KMS-11 (cell line): ENCODE data around the gene OR52L1.

Experiments used
- H2AFZ ChIP-seq: fragments of 200-600 bp; sonication (generic); 2 replicates; pipeline ENCODE4 v1.6.1; 2016; ENCODE audit warnings: antibody characterized with exemption, mixed run types, low read depth
- H3K27ac ChIP-seq: fragments of 200-600 bp; sonication (generic); 2 replicates; pipeline ENCODE4 v1.6.1; 2016; ENCODE audit warnings: mild to moderate bottlenecking, mixed run types
- H3K27me3 ChIP-seq: fragments of 200-600 bp; sonication (generic); 2 replicates; pipeline ENCODE4 v1.6.1; 2017; ENCODE audit warnings: mild to moderate bottlenecking, low read depth, mixed run types, moderate library complexity; ENCODE audit not compliant: insufficient read depth
- H3K36me3 ChIP-seq: fragments of 200-600 bp; sonication (generic); 2 replicates; pipeline ENCODE4 v1.6.1; 2017; ENCODE audit warnings: mild to moderate bottlenecking, mixed run types; ENCODE audit not compliant: insufficient read depth
- H3K4me1 ChIP-seq: fragments of 200-600 bp; sonication (generic); 2 replicates; pipeline ENCODE4 v1.6.1; 2016; ENCODE audit warnings: mild to moderate bottlenecking, low read depth, mixed run types; ENCODE audit not compliant: poor library complexity, severe bottlenecking
- H3K4me2 ChIP-seq: fragments of 200-600 bp; sonication (generic); 2 replicates; pipeline ENCODE4 v1.7.0; 2016; ENCODE audit warnings: mild to moderate bottlenecking, mixed run types
- H3K4me3 ChIP-seq: fragments of 200-600 bp; sonication (generic); IDR thresholded peaks from 2 replicates; pipeline ENCODE4 v1.6.1; 2017; ENCODE audit warnings: low read depth, low read length, mixed read lengths; ENCODE audit not compliant: insufficient read depth
- H3K79me2 ChIP-seq: fragments of 200-600 bp; sonication (generic); 2 replicates; pipeline ENCODE4 v1.6.1; 2016; ENCODE audit warnings: low read depth, mixed run types; ENCODE audit not compliant: insufficient read depth
- H3K9ac ChIP-seq: fragments of 200-600 bp; sonication (generic); 2 replicates; pipeline ENCODE4 v1.6.1; 2016; ENCODE audit warnings: mild to moderate bottlenecking, mixed run types
- H4K20me1 ChIP-seq: fragments of 200-600 bp; sonication (generic); 2 replicates; pipeline ENCODE4 v1.6.1; 2016; ENCODE audit warnings: mild to moderate bottlenecking, mixed run types; ENCODE audit not compliant: insufficient read depth
- TF ChIP-seq, protein P1 (sequence below): fragments of 200-600 bp; sonication (generic); conservative IDR thresholded peaks from 2 replicates; pipeline ENCODE4 v1.6.1; 2017; ENCODE audit warnings: low read depth, mild to moderate bottlenecking, antibody characterized with exemption, low read length, moderate library complexity, mixed read lengths

Gene OR52L1

DNA sequence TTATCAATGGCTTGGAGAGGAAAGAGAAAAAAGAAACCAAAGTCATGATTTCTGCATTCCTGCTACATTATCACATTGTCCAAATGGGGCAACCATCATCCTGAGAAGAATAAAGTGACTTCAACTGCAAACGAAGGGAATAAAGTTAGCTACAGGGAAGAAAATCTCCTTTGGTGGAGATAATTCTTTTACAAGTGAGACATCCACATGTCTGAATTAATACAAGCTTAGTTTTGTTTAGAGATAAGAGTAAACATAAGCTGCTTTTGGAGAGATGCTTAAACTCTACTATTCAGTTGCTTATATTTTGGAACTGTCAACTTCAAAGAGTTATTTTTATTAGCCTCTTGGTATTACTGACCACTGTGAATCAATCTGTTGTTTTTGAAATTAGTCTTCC lies at the start of gene OR52L1:
Gene OR52L1 (minus strand): TSS at position 101 of the 400 bp plus-strand sequence. CDS start 55 bp downstream, at position 46.
- Histone ChIP-seq H3K79me2 (no peaks in the 10 kb centered on the region), H3K27ac (no peak within 1 kb of the TSS), H3K4me3 (no peak within 1 kb of the TSS), H3K36me3 (no peaks in the 10 kb centered on the region), H3K4me1 (no peaks in the 10 kb centered on the region), H3K4me2 (no peak within 1 kb of the TSS), H3K9ac (no peak within 1 kb of the TSS), H4K20me1 (no peaks in the 10 kb centered on the region), H2AFZ (no peak within 1 kb of the TSS), H3K27me3 (no peaks in the 10 kb centered on the region)
- TF ChIP-seq, protein P1, sequence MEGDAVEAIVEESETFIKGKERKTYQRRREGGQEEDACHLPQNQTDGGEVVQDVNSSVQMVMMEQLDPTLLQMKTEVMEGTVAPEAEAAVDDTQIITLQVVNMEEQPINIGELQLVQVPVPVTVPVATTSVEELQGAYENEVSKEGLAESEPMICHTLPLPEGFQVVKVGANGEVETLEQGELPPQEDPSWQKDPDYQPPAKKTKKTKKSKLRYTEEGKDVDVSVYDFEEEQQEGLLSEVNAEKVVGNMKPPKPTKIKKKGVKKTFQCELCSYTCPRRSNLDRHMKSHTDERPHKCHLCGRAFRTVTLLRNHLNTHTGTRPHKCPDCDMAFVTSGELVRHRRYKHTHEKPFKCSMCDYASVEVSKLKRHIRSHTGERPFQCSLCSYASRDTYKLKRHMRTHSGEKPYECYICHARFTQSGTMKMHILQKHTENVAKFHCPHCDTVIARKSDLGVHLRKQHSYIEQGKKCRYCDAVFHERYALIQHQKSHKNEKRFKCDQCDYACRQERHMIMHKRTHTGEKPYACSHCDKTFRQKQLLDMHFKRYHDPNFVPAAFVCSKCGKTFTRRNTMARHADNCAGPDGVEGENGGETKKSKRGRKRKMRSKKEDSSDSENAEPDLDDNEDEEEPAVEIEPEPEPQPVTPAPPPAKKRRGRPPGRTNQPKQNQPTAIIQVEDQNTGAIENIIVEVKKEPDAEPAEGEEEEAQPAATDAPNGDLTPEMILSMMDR = no peak

DNA sequence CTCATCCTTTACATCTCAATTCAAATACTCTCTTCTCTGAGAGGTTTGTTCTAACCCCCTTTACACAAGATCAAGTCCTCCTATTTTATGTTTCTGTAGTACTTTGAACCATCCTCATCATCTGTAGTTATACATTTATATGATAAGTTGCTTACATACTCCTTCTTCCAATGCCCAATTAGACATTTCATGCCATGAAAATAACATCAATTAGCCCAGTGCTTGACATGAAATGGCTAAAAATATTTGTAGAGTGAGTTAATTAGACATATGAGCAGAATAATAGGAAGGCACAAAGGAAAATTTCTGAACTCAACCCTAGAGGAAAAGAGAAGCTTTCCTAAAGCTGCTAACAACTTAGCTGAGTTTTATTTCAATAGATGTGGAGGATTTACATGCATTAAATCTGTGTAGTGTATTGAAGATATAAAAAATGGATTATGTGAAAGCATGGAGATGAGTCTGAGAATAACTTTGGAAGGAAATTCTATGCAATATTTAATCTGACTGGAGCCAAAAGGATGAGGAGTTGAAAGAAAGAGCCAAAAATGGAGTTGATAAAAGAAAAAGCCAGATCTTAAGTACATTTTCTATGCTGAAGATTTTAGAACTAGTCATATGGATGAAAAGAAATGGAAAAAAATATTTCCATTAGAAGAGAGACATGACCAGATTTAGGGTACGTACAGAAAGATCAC lies 44.1 kb upstream of the OR52L1 start, which contains the start of gene OR56A1:
Gene OR56A1 (minus strand): TSS at position 51 of the 698 bp plus-strand sequence. CDS start 3,066 bp downstream, outside the sequence.
- Histone ChIP-seq H3K27ac (no peak within 1 kb of the TSS), H2AFZ (no peak within 1 kb of the TSS), H3K4me2 (no peak within 1 kb of the TSS), H3K4me1 (no peaks in the 10 kb centered on the region), H3K9ac (no peak within 1 kb of the TSS), H3K79me2 (no peaks in the 10 kb centered on the region), H4K20me1 (no peaks in the 10 kb centered on the region), H3K36me3 (no peaks in the 10 kb centered on the region), H3K4me3 (no peak within 1 kb of the TSS), H3K27me3 (no peaks in the 10 kb centered on the region)
- TF ChIP-seq, protein P1 = no peak

DNA sequence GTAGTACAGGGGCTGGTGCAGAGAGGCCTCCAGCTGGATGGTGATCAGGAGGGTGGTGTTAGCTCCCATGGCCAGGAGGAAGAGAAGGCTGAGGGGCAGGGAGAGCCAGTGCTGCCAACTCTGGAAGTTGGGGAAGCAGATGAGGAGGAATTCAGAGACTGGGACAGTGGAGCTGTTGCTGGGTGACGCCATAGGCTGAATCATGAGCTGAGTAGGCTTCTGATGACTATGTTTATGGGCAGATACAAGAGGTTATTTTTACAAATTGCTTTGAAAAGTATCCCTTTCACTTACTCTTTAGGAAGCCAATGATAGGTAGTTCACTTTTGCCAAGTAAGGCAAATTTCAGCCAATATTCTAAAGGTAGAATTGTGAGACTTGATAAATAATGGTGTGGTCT lies 40.7 kb upstream of the OR52L1 start:
- H3K4me3 ChIP-seq = no peak overlapping the region
- TF ChIP-seq, protein P1 = no peak
- no peak overlapping the region for H2AFZ ChIP-seq
- no peaks in the 10 kb centered on the region for H3K27me3 ChIP-seq
- no peaks in the 10 kb centered on the region for H3K4me1 ChIP-seq
- no peaks in the 10 kb centered on the region for H3K79me2 ChIP-seq
- no peaks in the 10 kb centered on the region for H3K36me3 ChIP-seq
- H3K27ac ChIP-seq = no peak overlapping the region
- H3K4me2 ChIP-seq = no peak overlapping the region
- no peaks in the 10 kb centered on the region for H4K20me1 ChIP-seq
- no peak overlapping the region for H3K9ac ChIP-seq

DNA sequence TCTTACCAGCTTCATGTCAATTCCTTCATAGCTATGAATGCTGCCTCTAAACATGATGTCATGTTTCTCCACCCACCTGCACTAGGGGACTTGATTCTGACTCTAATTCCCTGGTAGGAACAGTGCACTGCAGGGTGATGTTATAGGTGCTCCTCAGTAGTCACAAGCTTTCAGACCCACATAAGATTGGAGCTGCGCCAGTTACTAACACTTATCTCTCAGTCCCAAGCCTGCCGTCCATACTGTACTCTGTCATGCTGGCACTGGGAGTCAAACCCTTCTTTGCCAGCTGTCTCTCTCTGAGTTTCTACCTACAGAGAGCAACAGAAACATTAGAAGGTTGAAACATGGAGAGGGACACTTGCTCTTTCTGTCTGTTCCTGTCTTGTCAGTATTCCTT lies 38.3 kb upstream of the OR52L1 start:
- Histone ChIP-seq H3K27me3 (no peaks in the 10 kb centered on the region), H2AFZ (no peak overlapping the region), H3K4me2 (no peak overlapping the region), H3K79me2 (no peaks in the 10 kb centered on the region), H3K36me3 (no peaks in the 10 kb centered on the region), H3K9ac (no peak overlapping the region), H4K20me1 (no peaks in the 10 kb centered on the region), H3K27ac (no peak overlapping the region), H3K4me3 (no peak overlapping the region), H3K4me1 (no peaks in the 10 kb centered on the region)
- TF ChIP-seq, protein P1 = no peak
